Hematopoietic multipotent progenitor cell treated with erythropoietin and hydrocortisone succinate and interleukin-3 and kit ligand, for 6 days (in vitro differentiated cells): ENCODE data around the gene AMFR.
"Not testable (repeated sequence)": the region's sequence is repeated elsewhere in the genome, so short reads cannot be mapped to it uniquely, and the experiment has no call there.

Source experiments
- DNase-seq: peaks from one replicate; pipeline ENCODE4 v3.0.0-alpha.2; 2015

Gene AMFR

DNA sequence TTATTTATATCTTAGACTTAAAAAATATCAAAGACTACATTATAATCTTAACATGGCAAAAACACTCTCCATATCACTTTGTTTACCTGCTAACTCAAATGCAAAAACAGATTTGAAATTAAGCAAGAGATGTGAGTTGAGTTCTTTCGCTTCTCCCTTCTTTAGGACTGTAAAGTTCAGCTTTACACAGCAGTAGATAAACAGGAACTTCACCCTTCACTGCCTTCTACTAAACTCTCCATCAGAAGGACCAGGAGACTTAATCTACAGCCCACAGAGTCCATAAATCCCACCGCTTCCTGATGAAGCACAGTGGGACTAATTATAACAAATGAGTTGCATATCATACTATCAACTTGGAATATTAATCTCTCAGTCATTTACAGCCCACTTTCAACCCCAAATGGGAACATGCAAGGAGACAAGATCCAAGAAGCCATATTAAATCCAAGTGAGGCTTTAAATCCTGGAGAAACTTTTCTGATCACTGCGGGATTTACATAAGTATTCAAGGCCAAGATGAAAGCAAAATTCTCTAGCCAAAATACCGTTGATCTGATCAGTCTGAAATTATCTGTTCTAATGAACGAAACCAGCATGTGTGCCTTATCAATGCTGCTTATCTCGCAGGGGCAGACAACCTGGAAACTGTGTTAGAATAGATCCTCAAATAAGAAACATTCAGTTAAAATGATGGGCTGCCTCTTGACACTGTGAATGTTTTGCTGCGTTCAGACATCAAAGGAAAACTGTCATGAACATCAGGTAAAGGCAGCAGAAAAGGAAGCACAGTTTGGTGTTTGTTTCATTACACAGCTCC is 1.6 kb downstream of the AMFR start:
- DNase-seq: peak; percentile 45

DNA sequence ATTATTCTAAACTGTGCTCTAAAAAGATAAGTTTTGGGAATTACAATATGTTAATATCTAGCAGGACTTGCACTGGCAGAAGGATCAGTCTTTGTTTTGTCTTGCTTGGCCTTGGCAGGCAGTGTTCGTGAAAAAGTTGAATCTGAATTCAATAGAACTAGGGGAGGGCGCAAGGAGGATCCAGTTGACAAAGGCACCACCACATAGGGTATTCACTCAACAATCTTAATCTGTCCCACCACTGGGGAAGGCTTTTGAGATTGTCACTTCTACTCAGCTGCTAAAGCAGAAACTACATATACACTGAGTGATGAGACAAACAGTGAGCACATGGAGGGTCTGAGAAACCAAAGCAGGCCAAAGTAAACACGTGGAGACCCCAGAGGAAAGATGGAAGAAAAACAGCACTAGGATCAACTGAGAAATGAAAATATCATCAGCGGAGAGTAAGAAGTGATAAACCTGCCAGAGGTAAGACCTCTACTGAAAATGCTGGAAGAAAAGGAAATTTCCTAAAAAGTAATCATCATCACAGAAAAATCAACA is 2.4 kb downstream of the AMFR start:
- no peak for DNase-seq

DNA sequence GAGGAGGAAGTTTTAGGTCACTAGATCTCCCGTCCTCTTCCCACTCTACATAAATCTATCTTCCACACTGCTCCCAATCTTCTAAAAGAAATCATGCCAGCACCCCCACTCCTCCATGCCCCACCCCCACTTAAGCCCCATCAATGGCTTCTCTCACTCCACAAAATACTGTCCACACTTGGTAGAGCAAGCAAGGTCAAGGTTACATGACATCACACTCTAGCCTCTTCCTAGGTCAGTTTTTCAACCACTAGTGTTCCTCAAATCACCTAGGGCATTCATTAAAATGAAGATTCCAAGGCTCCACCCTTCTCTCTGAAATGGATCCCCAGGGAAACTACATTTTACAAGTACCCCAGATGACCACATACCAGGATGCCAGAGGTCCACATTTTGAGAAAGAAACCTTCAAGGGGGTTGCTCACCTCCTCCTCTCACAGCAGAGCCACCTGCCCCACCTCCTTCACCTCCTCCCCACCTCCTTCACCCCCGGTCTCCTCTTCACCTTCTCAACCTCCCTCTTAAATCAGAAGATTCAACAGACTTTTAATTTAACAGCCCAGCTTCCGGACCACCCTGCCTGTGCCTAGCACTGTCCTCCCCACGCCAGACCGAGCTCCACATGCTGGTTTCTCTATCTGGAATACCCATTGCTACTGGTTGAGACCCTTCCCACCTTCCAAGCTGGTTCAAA is 3.2 kb downstream of the AMFR start:
- no peak for DNase-seq

DNA sequence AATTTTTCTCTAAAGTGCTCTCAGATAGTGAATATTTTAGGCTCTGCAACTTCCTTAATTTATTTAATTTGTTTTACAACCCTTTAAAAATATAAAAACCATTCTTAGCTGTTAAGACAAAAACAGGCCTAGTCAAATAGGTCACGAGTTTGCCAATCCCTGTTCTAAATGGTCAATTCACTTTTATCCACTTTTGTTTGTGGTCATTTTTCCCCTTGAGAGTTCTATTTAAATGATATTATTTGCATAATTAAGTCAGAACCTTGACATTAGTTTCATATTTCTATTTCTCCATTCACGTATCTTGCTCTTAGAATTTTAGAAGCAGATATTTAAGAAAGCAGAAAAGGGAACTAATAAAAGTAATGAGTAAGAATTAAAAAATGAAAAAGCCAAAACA is 4.0 kb downstream of the AMFR start:
- no peak for DNase-seq

DNA sequence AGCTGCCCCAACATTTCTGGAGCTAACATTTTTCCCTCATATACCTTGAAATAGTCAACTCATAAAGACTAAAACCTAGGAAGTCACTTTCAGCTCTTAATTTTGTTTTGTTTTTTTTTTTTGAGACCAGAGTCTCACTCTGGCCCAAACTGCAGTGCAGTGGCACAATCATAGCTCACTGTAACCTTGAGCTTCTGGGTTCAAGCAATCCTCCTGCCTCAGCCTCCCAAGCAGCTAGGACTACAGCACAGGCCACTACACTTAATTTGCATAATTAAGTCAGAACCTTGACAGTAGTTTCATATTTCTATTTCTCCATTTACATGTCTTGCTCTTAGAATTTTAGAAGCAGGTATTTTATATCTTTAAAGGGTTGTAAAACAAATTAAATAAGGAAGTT is 4.7 kb downstream of the AMFR start:
- DNase-seq: no peak

DNA sequence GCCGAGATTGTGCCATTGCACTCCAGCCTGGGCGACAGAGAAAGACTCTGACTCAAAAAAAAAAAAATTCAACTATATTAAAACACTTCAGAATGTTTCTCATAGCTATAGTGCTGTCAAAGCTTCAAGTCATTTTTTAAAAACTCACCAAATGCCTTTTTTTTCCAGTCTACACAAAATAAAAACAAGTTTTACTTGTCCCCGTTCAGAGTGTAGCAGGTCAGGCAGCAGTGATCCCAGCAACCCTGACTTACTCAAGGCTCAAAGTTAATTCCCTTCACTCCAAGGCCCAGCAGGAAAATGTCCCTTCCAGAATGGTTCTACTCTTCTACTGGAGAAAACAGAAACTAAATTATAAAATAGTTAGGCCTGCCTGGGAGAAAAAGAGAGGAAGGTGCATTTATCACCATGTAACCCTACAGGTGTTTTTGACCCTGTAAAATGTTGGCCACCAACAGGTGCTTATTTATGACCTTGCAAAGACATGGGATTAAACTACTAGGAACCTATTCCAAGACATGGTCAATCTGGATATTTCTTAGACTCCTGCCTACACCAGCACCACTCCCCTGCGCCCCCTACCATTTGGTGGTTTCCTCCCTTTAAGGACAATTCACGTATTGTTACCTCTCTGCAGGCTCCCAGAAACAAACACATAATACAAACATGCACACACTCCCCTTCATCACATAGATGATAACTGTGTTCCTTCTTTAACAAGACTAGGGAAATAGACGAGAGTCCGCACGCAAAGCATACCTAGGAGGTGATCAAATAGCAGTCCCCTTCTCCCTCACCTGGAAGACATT is 5.4 kb downstream of the AMFR start:
- no peak for DNase-seq

DNA sequence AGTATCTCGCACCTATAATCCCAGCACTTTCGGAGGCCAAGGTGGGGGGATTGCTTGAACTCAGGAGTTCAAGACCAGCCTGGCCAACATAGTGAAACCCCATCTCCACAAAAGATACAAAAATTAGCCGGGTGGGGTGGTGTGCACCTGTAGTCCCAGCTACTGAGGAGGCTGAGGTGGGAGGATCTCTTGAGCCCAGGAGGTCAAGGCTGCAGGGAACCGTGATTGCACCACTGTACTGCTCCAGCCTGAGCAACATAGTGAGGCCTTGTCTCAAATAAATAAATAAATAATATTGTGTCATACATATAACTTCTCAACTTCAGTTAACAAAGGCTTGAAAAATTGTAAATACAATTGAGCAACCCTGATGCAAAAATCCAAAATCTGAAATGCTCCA is 8.2 kb downstream of the AMFR start:
- DNase-seq: no peak

DNA sequence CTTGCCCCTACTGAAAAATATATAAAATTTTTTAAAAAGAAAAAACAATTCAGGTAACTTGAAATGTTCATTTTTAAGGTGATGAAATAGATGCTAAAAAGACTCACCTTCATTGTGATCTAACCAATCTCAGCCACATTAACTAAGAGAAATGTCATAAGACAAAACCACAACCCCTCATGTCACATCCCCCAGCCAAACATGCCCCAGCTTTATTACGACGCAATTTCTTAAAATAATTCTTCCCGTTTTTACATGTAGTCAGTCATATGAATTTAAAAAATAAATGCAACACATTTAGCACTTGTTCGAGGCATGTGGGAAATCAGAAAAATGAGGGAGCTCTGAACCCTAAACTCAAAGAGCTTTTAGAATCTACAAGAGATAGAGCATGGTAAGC is 9.5 kb downstream of the AMFR start:
- DNase-seq: peak; percentile 25

DNA sequence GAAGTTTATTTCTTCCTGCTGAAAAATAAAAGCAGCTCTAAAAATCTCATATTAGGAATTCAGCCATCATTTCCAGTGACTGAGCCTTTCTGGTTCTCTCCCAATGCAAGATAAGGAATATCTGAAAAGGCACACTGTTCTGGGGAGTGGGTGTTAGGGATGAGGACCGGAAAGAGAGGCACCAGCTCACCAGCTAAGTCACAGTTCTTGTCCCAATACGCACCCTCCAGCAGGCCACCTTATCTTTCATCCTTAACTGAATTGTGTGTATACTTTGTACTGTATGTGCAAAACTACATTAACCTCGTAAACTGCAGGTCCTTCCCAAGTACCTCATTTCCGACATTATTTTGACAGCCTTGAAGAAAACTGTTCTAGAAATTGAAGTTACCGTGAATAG is 11.0 kb downstream of the AMFR start:
- DNase-seq: no peak

DNA sequence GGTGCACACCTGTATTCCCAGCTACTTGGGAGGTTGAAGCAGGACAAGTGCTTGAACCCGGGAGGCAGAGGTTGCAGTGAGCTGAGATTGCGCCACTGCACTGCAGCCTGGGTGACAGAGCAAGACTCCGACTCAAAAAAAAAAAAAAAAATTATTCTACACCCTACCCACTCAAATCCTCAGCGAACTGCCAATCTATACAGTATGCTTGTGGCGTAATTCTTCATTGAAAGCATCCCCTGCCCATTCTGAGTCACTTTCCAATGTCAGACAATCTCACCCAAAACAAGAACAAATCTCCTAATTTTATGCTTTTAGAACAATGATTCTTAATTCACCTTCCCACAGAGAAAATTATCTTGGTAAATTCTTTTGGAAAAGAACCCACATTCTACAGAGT is 12.0 kb downstream of the AMFR start:
- no peak for DNase-seq

DNA sequence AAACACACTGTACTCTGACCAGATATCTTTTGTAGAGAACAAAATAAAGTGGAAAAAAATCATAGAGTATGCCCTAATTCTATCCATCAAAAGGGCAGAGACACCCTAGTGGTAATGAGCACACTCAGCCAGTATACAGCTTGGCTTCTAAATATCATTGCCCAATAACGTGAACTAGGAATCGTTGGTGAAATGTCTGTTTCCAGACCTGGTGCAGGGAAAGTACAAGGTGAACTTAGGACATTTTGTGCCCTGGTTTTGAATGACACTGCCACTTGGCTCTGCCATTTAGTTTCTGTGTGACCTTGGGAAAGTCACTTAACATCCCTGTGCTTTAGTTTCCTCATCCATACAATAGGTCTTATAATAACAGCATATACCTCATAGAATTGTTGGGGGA is 13.7 kb downstream of the AMFR start:
- no peak for DNase-seq

DNA sequence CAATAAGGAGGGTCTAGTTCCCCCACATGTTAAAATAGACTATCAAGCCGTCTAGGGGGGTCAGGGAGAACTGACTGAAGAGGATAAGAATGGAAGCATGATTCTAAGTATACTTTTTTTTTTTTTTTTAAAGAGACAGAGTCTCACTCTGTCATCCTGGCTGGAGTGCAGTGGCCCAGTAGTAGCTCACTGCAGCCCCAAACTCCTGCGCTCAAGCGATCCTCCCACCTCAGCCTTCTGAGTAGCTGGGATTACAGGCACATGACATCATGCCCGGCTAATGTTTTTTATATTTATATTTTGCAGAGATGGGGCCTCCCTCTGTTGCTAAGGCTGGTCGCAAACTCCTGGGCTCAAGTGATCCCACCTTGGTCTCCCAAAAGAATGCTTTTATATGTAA is 14.2 kb downstream of the AMFR start:
- DNase-seq: no peak

DNA sequence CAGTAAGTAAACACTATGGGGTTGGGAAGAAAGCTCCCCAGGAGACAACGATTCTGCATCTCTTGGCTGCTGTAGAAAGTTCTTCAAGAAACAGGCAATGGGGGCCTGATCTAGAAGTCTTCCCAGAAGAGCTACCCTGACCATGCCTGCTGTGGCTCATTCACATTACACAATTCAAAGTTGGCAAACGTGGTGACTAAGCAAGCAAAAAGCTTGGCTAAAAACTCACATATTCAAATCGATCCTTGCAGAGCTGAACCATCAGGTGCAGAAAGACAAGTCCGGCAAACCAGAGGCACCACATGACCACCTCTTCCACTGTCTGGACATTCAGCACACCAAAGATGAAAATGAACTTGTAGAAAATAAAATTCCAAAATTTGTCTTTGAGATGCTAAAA is 16.1 kb downstream of the AMFR start:
- no peak for DNase-seq

DNA sequence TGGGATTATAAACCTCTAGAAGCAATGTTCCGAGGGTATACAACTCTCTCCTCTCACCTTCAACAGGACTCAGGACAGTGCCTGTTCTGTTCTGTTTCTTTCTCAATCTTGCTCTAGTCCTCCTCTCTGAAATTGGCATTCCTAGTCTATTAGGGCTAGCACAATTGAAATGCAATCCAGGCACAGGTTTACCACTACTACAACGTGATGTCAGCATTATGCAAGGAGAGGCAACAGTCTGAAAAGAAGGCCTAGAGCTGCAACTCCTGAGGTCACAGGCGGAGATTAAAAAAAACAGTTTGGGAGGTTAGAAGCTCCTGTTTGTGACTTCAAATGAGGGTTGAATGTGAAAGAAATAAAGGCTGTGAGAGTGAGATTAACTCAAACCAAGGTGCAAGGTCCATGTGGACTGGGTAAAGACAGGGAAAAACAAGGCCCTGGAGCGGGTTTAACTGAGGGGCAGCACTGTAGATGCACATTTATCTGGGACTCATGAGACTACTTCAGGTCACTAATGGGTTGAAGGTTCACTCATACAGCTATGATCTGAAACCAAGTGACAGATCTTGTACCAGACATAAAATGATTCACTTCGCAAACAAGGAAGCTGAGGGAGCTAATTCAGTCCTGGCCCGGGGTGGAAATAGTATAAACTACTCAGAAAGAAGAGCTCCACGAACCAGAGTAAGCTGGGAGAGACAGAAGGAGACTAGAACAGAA is 16.8 kb downstream of the AMFR start:
- DNase-seq: no peak

DNA sequence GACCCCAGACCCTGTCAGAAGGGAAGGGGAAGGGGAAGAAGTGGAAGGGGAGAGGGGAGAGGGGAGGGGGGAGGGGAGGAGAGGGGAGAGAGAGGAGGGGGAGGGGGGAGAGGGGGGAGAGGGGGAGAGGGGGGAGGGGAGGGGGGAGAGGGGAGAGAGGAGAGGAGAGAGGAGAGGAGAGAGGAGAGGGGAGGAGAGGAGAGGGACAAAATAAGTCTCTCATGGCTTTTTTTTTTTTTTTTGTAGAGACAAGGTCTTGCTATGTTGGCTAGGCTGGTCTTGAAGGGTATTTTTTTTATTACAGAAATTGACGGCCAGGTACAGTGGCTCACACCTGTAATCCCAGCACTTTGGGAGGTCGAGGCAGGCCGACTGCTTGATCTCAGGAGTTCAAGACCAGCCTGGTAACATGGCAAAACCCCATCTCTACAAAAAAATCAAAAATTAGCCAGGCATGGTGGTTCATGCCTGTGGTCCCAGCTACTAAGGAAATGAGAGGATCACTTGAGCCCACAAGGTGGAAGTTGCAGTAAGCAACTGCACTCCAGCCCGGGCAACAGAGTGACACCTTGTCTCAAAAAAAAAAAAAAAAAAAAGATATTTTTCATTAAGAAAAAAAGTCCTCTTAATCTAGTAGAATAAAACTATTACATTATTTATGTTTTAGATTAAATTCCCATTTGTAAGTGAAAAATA is 19.2 kb downstream of the AMFR start:
- no peak for DNase-seq

DNA sequence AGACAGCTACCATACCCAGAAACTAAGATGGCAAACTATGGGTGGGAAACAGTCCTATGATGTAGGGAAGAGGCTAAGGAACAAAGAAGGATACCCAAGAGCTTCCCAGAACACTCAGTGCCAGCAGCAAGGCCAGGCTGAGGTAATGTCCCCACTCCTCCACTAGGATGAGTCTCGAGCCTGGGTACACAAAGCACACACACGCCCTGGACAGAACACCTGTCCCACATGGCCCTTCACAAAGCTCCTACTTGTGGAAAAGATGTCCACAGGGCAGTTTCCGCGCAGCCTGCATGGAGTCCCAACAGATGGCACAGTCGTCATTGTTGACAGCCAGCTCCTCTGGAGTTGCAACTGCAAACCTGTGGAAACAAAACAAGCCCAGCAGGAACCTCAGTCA is 23.9 kb downstream of the AMFR start:
- peak; percentile 46 for DNase-seq

DNA sequence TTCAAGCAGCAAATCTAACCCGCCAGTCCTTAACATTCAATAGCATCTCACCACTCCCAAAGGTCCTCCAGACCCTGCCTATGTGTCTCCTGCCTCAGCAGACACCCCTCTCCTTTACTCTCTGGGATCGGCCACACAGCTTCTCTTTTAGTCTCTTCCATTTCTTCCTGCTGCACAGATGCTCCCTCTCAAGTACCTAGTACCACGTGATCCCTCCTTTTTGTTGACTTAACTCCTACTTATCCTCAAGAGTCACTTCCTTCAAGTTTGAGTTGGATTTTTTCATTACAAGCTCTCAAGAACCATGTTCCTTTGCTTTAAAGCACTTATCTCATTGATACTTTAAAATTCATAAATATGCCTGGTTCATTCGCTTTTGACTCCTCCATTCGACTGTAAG is 24.9 kb downstream of the AMFR start:
- DNase-seq: no peak

DNA sequence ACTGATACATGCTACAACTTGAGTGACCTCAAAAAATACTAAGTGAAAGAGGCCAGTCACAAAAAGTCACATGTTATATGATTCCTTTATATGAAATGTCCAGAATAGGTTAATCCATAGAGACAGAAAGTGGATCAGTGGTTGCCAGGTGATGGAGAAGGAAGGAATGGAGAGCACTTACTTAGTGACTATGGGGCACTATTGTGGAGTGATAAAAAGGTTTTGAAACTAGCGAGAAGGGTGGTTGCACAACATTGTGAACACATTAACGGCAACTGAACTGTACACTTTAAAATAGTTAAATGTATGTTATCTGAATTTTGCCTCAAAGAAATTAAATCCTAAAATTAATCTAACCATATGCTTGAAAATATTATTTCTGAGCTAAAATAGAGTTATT is 25.9 kb downstream of the AMFR start:
- DNase-seq: no peak

DNA sequence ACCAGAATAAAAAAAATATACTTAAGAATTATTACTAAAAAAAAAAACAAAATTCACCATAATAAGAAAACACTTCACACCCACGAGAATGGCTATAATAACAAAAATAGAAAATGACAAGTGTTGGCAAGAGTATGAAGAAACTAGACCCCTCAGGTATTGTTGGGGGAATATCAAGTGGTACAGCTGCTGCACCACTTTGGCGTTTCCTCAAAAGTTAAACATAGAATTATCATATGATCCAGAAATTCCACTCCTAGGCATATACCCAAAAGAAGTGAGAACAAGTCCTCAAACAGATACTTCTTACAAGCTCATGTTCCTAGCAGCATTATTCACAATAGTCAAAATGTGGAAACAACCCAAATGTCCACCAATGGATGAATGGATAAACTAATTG is 26.3 kb downstream of the AMFR start:
- no peak for DNase-seq

DNA sequence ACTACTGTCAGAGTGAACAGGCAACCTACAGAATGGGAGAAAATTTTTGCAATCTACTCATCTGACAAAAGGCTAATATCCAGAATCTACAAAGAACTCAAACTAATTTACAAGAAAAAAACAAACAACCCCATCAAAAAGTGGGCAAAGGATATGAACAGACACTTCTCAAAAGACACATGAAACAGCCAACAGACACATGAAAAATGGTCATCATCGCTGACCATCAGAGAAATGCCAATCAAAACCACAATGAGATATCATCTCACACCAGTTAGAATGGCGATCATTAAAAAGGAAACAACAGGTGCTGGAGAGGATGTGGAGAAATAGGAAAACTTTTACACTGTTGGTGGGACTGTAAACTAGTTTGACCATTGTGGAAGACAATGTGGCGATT is 28.6 kb downstream of the AMFR start:
- DNase-seq: not testable (repeated sequence)

DNA sequence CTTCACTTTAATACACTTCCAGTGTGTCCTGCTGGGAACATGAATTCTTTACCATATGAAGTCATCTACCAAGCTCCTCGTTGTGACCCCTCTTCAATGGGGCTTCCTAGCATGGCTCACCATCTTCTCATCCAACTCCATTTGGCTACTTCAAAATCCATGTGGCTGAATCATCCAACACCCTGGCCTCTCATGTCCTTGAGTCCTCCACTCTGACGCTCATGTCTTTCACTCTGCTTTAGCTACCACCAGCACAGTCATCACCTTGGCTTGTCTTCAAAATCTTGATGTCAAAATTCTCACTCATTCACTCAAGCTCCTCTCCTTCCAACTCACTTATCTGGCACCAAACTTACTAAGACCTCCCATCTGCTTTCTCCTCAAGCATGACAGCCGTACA is 35.8 kb downstream of the AMFR start:
- DNase-seq: no peak

DNA sequence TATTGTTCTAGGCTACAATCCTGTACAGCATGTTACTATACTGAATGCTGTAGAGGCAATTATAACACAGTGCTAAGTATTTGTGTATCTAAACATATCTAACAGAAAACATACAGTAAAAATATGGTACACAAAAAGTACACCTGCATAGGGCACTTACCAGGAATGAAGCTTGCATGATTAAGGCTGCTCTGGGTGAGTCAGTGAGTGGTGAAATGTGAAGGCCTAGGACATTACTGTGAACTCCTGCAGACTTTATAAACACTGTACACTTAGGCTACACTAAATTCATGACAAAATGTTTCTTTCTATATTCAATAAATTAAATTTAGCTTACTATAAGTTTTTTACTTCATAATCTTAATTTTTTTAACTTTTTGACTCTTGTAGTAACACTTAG is 37.1 kb downstream of the AMFR start:
- DNase-seq: no peak
